SK-N-SH treated with all-trans-retinoic acid at 6 μM for 48 hours (cell line): ENCODE measurements around the gene RAD51B.
"Not testable (repeated sequence)": the region's sequence is repeated elsewhere in the genome, so short reads cannot be mapped to it uniquely, and the experiment has no call there.

Experiments used
- ARNTL ChIP-seq: fragments of 450-650 bp; formaldehyde crosslinking; IDR thresholded peaks from 2 replicates; pipeline ENCODE4 v1.5.0; 2020; ENCODE audit warnings: low read depth, mild to moderate bottlenecking, moderate library complexity, borderline replicate concordance
- BACH2 ChIP-seq: fragments of 250-450 bp; sonication (Bioruptor Pico); IDR thresholded peaks from 2 replicates; pipeline ENCODE4 v1.9.0; 2021; ENCODE audit warnings: mild to moderate bottlenecking, borderline replicate concordance
- CREB5 ChIP-seq: fragments of 250-450 bp; sonication (Bioruptor Pico); IDR thresholded peaks from 2 replicates; pipeline ENCODE4 v1.5.1; 2020; ENCODE audit warnings: low read depth, mild to moderate bottlenecking, moderate library complexity
- CSDC2 ChIP-seq: fragments of 250-450 bp; sonication (Bioruptor Pico); IDR thresholded peaks from 2 replicates; pipeline ENCODE4 v1.5.0; 2020; ENCODE audit warnings: mild to moderate bottlenecking, moderate library complexity
- ISL1 ChIP-seq: fragments of 250-450 bp; sonication (Bioruptor Pico); IDR thresholded peaks from 2 replicates; pipeline ENCODE4 v2.1.2; 2022; ENCODE audit warnings: mild to moderate bottlenecking, moderate library complexity
- PATZ1 ChIP-seq: fragments of 250-450 bp; sonication (Bioruptor Pico); IDR thresholded peaks from 2 replicates; pipeline ENCODE4 v1.8.0; 2020; ENCODE audit warnings: mild to moderate bottlenecking, moderate library complexity, borderline replicate concordance
- POU6F1 ChIP-seq: fragments of 250-450 bp; sonication (Bioruptor Pico); IDR thresholded peaks from 2 replicates; pipeline ENCODE4 v1.8.0; 2021; ENCODE audit warnings: low read depth, mild to moderate bottlenecking, moderate library complexity, borderline replicate concordance
- PPARA ChIP-seq: fragments of 250-450 bp; sonication (Bioruptor Pico); IDR thresholded peaks from 2 replicates; pipeline ENCODE4 v1.5.0; 2020; ENCODE audit warnings: mild to moderate bottlenecking, borderline replicate concordance
- RARB ChIP-seq: fragments of 250-450 bp; sonication (Bioruptor Pico); IDR thresholded peaks from 2 replicates; pipeline ENCODE4 v1.8.0; 2021; ENCODE audit warnings: mild to moderate bottlenecking, moderate library complexity
- SNAI2 ChIP-seq: fragments of 250-450 bp; sonication (Bioruptor Pico); IDR thresholded peaks from 2 replicates; pipeline ENCODE4 v1.5.0; 2020; ENCODE audit warnings: mild to moderate bottlenecking, moderate library complexity
- TCF4 ChIP-seq: fragments of 250-450 bp; sonication (Bioruptor Pico); IDR thresholded peaks from 2 replicates; pipeline ENCODE4 v1.8.0; 2021; ENCODE audit warnings: mild to moderate bottlenecking, moderate library complexity, borderline replicate concordance
- TSHZ2 ChIP-seq: fragments of 250-450 bp; sonication (Bioruptor Pico); IDR thresholded peaks from 2 replicates; pipeline ENCODE4 v1.5.0; 2020; ENCODE audit warnings: mild to moderate bottlenecking, moderate library complexity
- ZNF8 ChIP-seq: fragments of 450-650 bp; formaldehyde crosslinking; IDR thresholded peaks from 2 replicates; pipeline ENCODE4 v1.5.0; 2020; ENCODE audit warnings: mild to moderate bottlenecking, moderate library complexity

- not testable (repeated sequence) for TF ChIP-seq TCF4 (CRISPR knock-in tag); BACH2; SNAI2 (CRISPR knock-in tag); PPARA; CSDC2 (CRISPR knock-in tag); TSHZ2 (CRISPR knock-in tag); ISL1; CREB5 (CRISPR knock-in tag); ZNF8 (CRISPR knock-in tag); RARB (CRISPR knock-in tag); PATZ1 (CRISPR knock-in tag); POU6F1 (CRISPR knock-in tag); ARNTL
Measured at GRCh38 chr14:68698773-68699172, 879.2 kb downstream of the RAD51B start.
